Mesendoderm (in vitro differentiated cells): ENCODE results near the gene TCFL5.

Experiments used
- DNase-seq: peaks from one replicate; pipeline ENCODE4 v3.0.0; 2013
- H2AK5ac ChIP-seq: 2 replicates; pipeline ENCODE4 v1.6.1; 2013; ENCODE audit warnings: low read length, inconsistent platforms
- H2BK120ac ChIP-seq: 2 replicates; pipeline ENCODE4 v1.6.1; 2013; ENCODE audit warnings: low read depth, mild to moderate bottlenecking, low read length, moderate library complexity, mixed read lengths
- H2BK15ac ChIP-seq: replicated peaks from 2 replicates; pipeline ENCODE4 v1.6.1; 2013; ENCODE audit warnings: low read depth, mild to moderate bottlenecking, moderate library complexity
- H2BK5ac ChIP-seq: 2 replicates; pipeline ENCODE4 v1.6.1; 2013; ENCODE audit warnings: low read length, inconsistent platforms
- H3K18ac ChIP-seq: 2 replicates; pipeline ENCODE4 v1.6.1; 2013; ENCODE audit warnings: mild to moderate bottlenecking, low read length, mixed read lengths
- H3K23ac ChIP-seq: one replicate; pipeline ENCODE4 v1.6.1; 2013; ENCODE audit warnings: low read length
- H3K27ac ChIP-seq: 2 replicates; pipeline ENCODE4 v1.5.1; 2013; ENCODE audit warnings: low read depth, mild to moderate bottlenecking, inconsistent platforms, low read length, moderate library complexity
- H3K27me3 ChIP-seq: 2 replicates; pipeline ENCODE4 v1.6.1; 2013; ENCODE audit warnings: low read length, control low read depth, mild to moderate bottlenecking, inconsistent platforms; ENCODE audit not compliant: insufficient read depth, poor library complexity
- H3K36me3 ChIP-seq: 2 replicates; pipeline ENCODE4 v1.6.1; 2013; ENCODE audit warnings: low read length, inconsistent platforms; ENCODE audit not compliant: control insufficient read depth, insufficient read depth
- H3K4ac ChIP-seq: one replicate; pipeline ENCODE4 v1.6.1; 2013; ENCODE audit warnings: low read depth, mild to moderate bottlenecking, low read length, moderate library complexity
- H3K4me1 ChIP-seq: 2 replicates; pipeline ENCODE4 v1.6.1; 2013; ENCODE audit warnings: low read depth, low read length, inconsistent platforms; ENCODE audit not compliant: control insufficient read depth
- H3K4me2 ChIP-seq: 2 replicates; pipeline ENCODE4 v1.6.1; 2013; ENCODE audit warnings: low read length
- H3K4me3 ChIP-seq: 2 replicates; pipeline ENCODE4 v1.5.1; 2013; ENCODE audit warnings: mild to moderate bottlenecking, low read length
- H3K56ac ChIP-seq: one replicate; pipeline ENCODE4 v1.6.1; 2013; ENCODE audit warnings: low read length
- H3K79me1 ChIP-seq: 2 replicates; pipeline ENCODE4 v1.6.1; 2013; ENCODE audit warnings: low read length, inconsistent platforms
- H3K79me2 ChIP-seq: 2 replicates; pipeline ENCODE4 v1.6.1; 2013; ENCODE audit warnings: mild to moderate bottlenecking, low read length; ENCODE audit not compliant: control insufficient read depth, insufficient read depth
- H3K9ac ChIP-seq: 2 replicates; pipeline ENCODE4 v1.6.1; 2013; ENCODE audit warnings: low read length, inconsistent platforms
- H4K5ac ChIP-seq: one replicate; pipeline ENCODE4 v1.6.1; 2013; ENCODE audit warnings: low read length
- H4K8ac ChIP-seq: one replicate; pipeline ENCODE4 v1.6.1; 2013; ENCODE audit warnings: low read depth, mild to moderate bottlenecking, control low read depth, low read length, moderate library complexity
- WGBS: extraction: QIAGEN DNeasy Blood & Tissue Kit; methylation state at CpG from one replicate; pipeline ENCODE4 v1.1.7; 2013; ENCODE audit warnings: low lambda C conversion rate, missing lambda C conversion rate; ENCODE audit not compliant: insufficient coverage; ENCODE audit errors: extremely low coverage; 5-methylcytosine and 5-hydroxymethylcytosine counted together

Gene TCFL5

GRCh38 chr20:62822239-62822787 is 39.3 kb downstream of the TCFL5 start:
- Histone ChIP-seq H3K56ac (no peak overlapping the region), H2BK15ac (no peak overlapping the region), H3K18ac (no peak overlapping the region), H3K9ac (no peak overlapping the region), H3K4me2 (no peak overlapping the region), H3K4me1 (peaks cover 2% of the 10 kb centered on the region), H3K27ac (no peak overlapping the region), H4K8ac (no peak overlapping the region), H3K4me3 (no peak overlapping the region), H2BK5ac (no peak overlapping the region), H3K36me3 (no peaks in the 10 kb centered on the region), H3K4ac (no peak overlapping the region), H4K5ac (no peak overlapping the region), H2BK120ac (no peak overlapping the region), H3K27me3 (no peaks in the 10 kb centered on the region), H3K79me1 (no peaks in the 10 kb centered on the region), H2AK5ac (no peak overlapping the region), H3K23ac (no peak overlapping the region), H3K79me2 (no peaks in the 10 kb centered on the region)
- peak; percentile 40 for DNase-seq
- WGBS, result no CpG with 5 or more reads among the region's 7 CpGs

DNA sequence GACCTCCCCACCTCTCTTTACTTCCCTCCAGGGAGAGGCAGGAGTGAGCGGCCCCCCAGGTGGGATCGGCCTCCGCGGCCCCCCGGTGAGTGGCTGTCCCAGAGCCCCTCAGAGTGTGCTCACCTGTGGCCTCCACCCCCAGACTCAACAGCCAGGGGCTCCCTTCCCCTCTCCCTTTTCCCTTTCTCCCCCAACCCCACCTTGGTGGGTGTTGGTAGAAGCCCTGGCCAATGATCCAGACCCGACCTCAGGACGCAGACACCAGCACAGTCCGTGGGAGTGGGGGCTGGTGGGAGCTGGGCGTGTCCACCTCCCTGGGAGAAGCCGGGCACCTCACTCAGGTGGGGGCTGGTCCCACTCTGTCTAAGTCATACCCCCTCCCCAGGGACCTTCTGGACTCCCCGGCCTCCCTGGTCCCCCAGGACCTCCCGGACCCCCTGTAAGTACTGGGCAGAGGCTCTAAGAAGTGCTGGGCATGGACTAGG is 39.9 kb downstream of the TCFL5 start:
- no peak overlapping the region for H3K56ac ChIP-seq
- H3K18ac ChIP-seq, result no peak overlapping the region
- H2BK15ac ChIP-seq, result no peak overlapping the region
- no peaks in the 10 kb centered on the region for H3K36me3 ChIP-seq
- H3K79me2 ChIP-seq, result no peaks in the 10 kb centered on the region
- H3K4me3 ChIP-seq, result no peak overlapping the region
- no peak overlapping the region for H2BK5ac ChIP-seq
- no CpG with 5 or more reads among the region's 12 CpGs for WGBS
- H3K9ac ChIP-seq, result no peak overlapping the region
- H4K8ac ChIP-seq, result no peak overlapping the region
- H3K4ac ChIP-seq, result no peak overlapping the region
- DNase-seq, result no peak
- no peak overlapping the region for H2BK120ac ChIP-seq
- H3K27ac ChIP-seq, result no peak overlapping the region
- H3K27me3 ChIP-seq, result no peaks in the 10 kb centered on the region
- no peak overlapping the region for H3K4me2 ChIP-seq
- no peak overlapping the region for H2AK5ac ChIP-seq
- no peak overlapping the region for H4K5ac ChIP-seq
- H3K4me1 ChIP-seq, result peaks cover 2% of the 10 kb centered on the region
- no peak overlapping the region for H3K23ac ChIP-seq
- H3K79me1 ChIP-seq, result no peaks in the 10 kb centered on the region

DNA sequence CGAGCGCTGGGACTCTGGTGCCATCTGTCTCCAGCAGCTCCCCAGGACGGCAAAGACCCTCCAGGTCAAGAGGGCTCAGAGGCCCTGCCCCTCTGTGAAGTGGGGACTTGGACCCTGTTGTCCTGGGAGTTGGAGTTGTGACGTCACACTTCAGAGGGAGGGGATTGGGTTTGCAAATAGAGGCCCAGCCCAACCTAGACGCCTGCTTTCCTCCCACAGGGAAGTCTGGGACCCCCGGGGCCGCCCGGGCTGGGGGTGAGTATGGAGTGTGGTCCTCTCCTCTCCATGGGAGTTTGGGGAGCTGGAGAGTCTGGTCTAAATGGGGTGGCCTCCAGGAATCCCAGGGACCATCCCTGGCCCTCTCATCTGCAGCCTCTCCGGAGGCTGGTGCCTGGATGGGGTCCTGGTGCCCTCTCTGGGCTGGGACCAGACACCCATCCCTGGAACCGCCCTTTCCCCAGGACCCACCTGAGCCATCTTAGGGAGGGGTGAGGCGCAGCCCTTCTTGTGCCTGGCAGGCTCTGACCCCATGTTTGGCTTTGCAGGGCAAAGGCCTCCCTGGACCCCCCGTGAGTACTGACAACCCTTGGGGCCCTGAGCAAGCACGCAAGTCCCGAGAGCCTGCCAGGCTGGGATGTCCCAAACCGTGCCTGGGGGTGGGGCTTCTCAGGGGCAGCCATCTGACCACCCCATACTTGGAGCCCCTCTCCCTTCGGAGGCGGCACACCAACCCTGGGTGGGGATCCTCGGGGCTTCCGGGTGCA is 40.5 kb downstream of the TCFL5 start:
- WGBS, result no CpG with 5 or more reads among the region's 19 CpGs
- H3K18ac ChIP-seq, result no peak overlapping the region
- DNase-seq, result no peak

DNA sequence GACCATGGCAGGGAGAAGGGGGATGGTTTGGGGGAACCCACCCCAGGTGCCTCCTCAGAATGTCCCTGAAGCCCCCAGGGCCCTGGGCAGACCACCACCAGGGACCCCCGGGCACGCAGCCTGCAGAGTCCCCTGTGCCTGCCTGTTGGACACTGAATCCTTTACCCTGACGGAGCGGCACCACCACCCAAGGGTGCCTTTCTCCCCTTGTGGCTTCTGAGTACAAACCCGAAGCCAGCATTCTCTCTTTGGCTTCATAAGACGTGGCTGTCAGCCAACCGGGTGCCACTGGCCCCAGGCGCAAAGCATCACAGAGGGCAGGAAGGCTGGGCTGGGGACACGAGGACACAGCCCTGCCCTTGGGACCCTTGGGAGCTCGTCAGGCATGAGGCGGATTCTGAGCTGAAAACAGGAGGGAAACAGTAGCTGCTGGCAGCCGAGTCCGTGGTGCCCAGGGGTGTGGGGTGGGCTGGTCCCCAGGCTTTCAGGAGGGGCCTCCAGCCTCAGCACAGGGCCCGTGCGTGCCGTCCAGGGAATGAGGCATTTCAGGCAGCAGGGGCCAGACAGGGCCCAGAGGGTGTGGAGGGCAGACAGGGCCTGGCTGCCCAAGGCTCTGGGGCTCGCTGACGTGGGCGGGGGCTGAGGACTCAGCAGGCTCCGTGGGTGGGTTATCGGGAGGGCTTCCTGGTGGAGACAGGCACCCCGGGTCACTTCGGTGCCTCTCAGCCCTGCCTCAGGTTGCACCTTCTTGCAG is 41.2 kb downstream of the TCFL5 start:
- H3K27ac ChIP-seq, result no peak overlapping the region
- no peak overlapping the region for H3K18ac ChIP-seq
- H4K8ac ChIP-seq, result no peak overlapping the region
- no peak overlapping the region for H3K4me2 ChIP-seq
- H3K4ac ChIP-seq, result no peak overlapping the region
- H3K27me3 ChIP-seq, result no peaks in the 10 kb centered on the region
- no peak overlapping the region for H2BK120ac ChIP-seq
- H2BK15ac ChIP-seq, result no peak overlapping the region
- no peak overlapping the region for H3K4me3 ChIP-seq
- no peak overlapping the region for H3K56ac ChIP-seq
- no peak overlapping the region for H2AK5ac ChIP-seq
- H3K36me3 ChIP-seq, result no peaks in the 10 kb centered on the region
- H3K79me1 ChIP-seq, result no peaks in the 10 kb centered on the region
- no peak overlapping the region for H2BK5ac ChIP-seq
- no peak for DNase-seq
- H3K79me2 ChIP-seq, result no peaks in the 10 kb centered on the region
- peaks cover 2% of the 10 kb centered on the region for H3K4me1 ChIP-seq
- no CpG with 5 or more reads among the region's 23 CpGs for WGBS
- H3K23ac ChIP-seq, result no peak overlapping the region
- no peak overlapping the region for H4K5ac ChIP-seq
- H3K9ac ChIP-seq, result no peak overlapping the region

More for the DNA sequence above, 40.5 kb downstream of the TCFL5 start:
- no peak overlapping the region for H4K5ac ChIP-seq
- H3K4ac ChIP-seq, result no peak overlapping the region
- no peaks in the 10 kb centered on the region for H3K79me1 ChIP-seq
- H2BK5ac ChIP-seq, result no peak overlapping the region
- no peaks in the 10 kb centered on the region for H3K27me3 ChIP-seq
- no peak overlapping the region for H3K9ac ChIP-seq
- H2AK5ac ChIP-seq, result no peak overlapping the region
- no peak overlapping the region for H3K4me3 ChIP-seq
- H3K79me2 ChIP-seq, result no peaks in the 10 kb centered on the region
- no peak overlapping the region for H3K27ac ChIP-seq
- no peak overlapping the region for H3K23ac ChIP-seq
- no peak overlapping the region for H2BK120ac ChIP-seq
- H4K8ac ChIP-seq, result no peak overlapping the region
- no peak overlapping the region for H2BK15ac ChIP-seq
- no peak overlapping the region for H3K56ac ChIP-seq
- no peaks in the 10 kb centered on the region for H3K36me3 ChIP-seq
- H3K4me1 ChIP-seq, result peaks cover 2% of the 10 kb centered on the region
- no peak overlapping the region for H3K4me2 ChIP-seq

GRCh38 chr20:62819494-62820174 is 42.0 kb downstream of the TCFL5 start:
- Histone ChIP-seq H3K27me3 (no peaks in the 10 kb centered on the region), H3K56ac (no peak overlapping the region), H3K79me1 (no peaks in the 10 kb centered on the region), H3K4me2 (no peak overlapping the region), H3K18ac (no peak overlapping the region), H3K27ac (no peak overlapping the region), H3K9ac (no peak overlapping the region), H3K4me3 (no peak overlapping the region), H2BK5ac (no peak overlapping the region), H4K5ac (no peak overlapping the region), H3K4ac (no peak overlapping the region), H2BK120ac (no peak overlapping the region), H3K36me3 (no peaks in the 10 kb centered on the region), H4K8ac (no peak overlapping the region), H3K79me2 (no peaks in the 10 kb centered on the region), H3K23ac (no peak overlapping the region), H3K4me1 (peaks cover 4% of the 10 kb centered on the region), H2BK15ac (no peak overlapping the region), H2AK5ac (no peak overlapping the region)
- no CpG with 5 or more reads among the region's 16 CpGs for WGBS
- no peak for DNase-seq
